ENCODE results near the gene PROCA1. TPM values are rescaled to one million over a fixed set of nuclear protein-coding genes. Genes with fewer than 3 reads are reported as not detected.

PROCA1 gene
- total and polyA plus RNA-seq, 2 of the 13 experiments (the other 11 are each of a cell fraction or from before 2014, with no cell fraction given) = 0.73 to 1.5 TPM

DNA sequence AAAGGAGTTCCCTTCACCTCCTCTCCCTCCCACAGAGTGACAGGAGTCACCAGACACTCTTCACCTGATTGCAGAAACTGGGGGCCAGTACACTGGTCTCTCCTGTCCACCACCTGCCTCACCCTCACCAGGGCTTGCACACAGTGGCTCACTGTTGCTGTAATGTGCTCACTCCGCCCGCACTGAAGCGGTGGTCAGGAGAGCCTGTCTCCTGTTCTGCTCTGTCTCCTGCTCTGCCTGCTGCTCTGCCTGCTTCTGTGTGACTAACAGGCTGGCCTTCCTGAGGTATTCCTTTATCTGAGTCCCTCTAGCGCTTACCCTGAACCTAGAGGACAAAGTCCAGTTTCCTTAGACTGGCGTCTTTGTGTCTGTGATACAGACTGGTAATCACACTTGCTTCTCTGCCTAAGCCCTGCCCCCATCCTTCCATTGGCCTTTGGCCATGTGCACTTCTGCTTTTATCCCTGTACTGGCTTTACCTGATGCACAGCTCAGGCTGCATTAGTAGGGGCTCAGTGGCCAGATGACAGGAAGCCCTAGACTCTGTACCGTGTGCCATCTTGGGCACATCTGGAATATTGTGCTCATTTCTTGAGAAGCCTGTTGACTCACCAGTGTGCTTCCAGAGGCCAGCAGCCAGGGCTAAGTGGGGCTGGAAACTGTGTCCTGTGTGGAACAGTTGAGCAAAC lies 13.3 kb downstream of the PROCA1 start (continued):
- TF ChIP-seq EP300 (IDR thresholded peaks at IDR 0.05; ENCODE audit: low read depth in 2 of 2, low read length in 2 of 2) (peak; percentile 86 to 87; a peak in 3 of 4 replicates), EP300 (CRISPR knock-in tag; IDR thresholded peaks at IDR 0.05; ENCODE audit: borderline replicate concordance) (peak; percentile 89), ZNF720 (CRISPR knock-in tag; IDR thresholded peaks at IDR 0.05) (no peak), KLF12 (CRISPR knock-in tag; IDR thresholded peaks at IDR 0.05; ENCODE audit: borderline replicate concordance) (no peak), ZNF17 (CRISPR knock-in tag; IDR thresholded peaks at IDR 0.05) (no peak), SPEN (CRISPR knock-in tag; IDR thresholded peaks at IDR 0.05; ENCODE audit: low read depth) (peak; percentile 61), ZNF343 (CRISPR knock-in tag; IDR thresholded peaks at IDR 0.05) (peak; percentile 43; the same call in 1 of the 2 replicates), ELF3 (CRISPR knock-in tag; IDR thresholded peaks at IDR 0.05) (peak; percentile 86; the same call in 1 of the 2 replicates), ZNF292 (CRISPR knock-in tag; IDR thresholded peaks at IDR 0.05; ENCODE audit: borderline replicate concordance, low read depth) (peak; percentile 96; the same call in 1 of the 2 replicates), KDM5B (CRISPR knock-in tag; IDR thresholded peaks at IDR 0.05; ENCODE audit: borderline replicate concordance) (peak; percentile 43; the same call in 1 of the 2 replicates), SIX4 (CRISPR knock-in tag; IDR thresholded peaks at IDR 0.05) (peak; percentile 72), POLR2AphosphoS5 (IDR thresholded peaks at IDR 0.05; ENCODE audit: low read depth, low read length) (peak; percentile 84), SMARCE1 (IDR thresholded peaks at IDR 0.05; ENCODE audit: borderline replicate concordance) (no peak), FOXA1 (IDR thresholded peaks at IDR 0.05) (no peak), FOXA1 (CRISPR knock-in tag; IDR thresholded peaks at IDR 0.05) (0 out of 2 replicates have a peak, but pooled peaks have one; percentile 24), PCBP2 (optimal IDR thresholded peaks at IDR 0.05; ENCODE audit: low read depth, low read length, poor library complexity, severe bottlenecking) (no peak), ZNF709 (CRISPR knock-in tag; IDR thresholded peaks at IDR 0.05) (no peak), TARDBP (CRISPR knock-in tag; IDR thresholded peaks at IDR 0.05) (peak; percentile 92)
- TF ChIP-seq, protein P1, sequence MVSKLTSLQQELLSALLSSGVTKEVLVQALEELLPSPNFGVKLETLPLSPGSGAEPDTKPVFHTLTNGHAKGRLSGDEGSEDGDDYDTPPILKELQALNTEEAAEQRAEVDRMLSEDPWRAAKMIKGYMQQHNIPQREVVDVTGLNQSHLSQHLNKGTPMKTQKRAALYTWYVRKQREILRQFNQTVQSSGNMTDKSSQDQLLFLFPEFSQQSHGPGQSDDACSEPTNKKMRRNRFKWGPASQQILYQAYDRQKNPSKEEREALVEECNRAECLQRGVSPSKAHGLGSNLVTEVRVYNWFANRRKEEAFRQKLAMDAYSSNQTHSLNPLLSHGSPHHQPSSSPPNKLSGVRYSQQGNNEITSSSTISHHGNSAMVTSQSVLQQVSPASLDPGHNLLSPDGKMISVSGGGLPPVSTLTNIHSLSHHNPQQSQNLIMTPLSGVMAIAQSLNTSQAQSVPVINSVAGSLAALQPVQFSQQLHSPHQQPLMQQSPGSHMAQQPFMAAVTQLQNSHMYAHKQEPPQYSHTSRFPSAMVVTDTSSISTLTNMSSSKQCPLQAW (CRISPR knock-in tag; IDR thresholded peaks at IDR 0.05) = peak; percentile 90
- TF ChIP-seq, protein P2, sequence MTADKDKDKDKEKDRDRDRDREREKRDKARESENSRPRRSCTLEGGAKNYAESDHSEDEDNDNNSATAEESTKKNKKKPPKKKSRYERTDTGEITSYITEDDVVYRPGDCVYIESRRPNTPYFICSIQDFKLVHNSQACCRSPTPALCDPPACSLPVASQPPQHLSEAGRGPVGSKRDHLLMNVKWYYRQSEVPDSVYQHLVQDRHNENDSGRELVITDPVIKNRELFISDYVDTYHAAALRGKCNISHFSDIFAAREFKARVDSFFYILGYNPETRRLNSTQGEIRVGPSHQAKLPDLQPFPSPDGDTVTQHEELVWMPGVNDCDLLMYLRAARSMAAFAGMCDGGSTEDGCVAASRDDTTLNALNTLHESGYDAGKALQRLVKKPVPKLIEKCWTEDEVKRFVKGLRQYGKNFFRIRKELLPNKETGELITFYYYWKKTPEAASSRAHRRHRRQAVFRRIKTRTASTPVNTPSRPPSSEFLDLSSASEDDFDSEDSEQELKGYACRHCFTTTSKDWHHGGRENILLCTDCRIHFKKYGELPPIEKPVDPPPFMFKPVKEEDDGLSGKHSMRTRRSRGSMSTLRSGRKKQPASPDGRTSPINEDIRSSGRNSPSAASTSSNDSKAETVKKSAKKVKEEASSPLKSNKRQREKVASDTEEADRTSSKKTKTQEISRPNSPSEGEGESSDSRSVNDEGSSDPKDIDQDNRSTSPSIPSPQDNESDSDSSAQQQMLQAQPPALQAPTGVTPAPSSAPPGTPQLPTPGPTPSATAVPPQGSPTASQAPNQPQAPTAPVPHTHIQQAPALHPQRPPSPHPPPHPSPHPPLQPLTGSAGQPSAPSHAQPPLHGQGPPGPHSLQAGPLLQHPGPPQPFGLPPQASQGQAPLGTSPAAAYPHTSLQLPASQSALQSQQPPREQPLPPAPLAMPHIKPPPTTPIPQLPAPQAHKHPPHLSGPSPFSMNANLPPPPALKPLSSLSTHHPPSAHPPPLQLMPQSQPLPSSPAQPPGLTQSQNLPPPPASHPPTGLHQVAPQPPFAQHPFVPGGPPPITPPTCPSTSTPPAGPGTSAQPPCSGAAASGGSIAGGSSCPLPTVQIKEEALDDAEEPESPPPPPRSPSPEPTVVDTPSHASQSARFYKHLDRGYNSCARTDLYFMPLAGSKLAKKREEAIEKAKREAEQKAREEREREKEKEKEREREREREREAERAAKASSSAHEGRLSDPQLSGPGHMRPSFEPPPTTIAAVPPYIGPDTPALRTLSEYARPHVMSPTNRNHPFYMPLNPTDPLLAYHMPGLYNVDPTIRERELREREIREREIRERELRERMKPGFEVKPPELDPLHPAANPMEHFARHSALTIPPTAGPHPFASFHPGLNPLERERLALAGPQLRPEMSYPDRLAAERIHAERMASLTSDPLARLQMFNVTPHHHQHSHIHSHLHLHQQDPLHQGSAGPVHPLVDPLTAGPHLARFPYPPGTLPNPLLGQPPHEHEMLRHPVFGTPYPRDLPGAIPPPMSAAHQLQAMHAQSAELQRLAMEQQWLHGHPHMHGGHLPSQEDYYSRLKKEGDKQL (CRISPR knock-in tag; IDR thresholded peaks at IDR 0.05; ENCODE audit: low read depth) = peak; percentile 31; the same call in 1 of the 2 replicates

All from HepG2 (cell line).